ENCODE measurements around the gene GLIS1. TPM values are rescaled to one million over a fixed set of nuclear protein-coding genes. Genes with fewer than 3 reads are reported as not detected.

GLIS1 gene
- total RNA-seq, 1 donor from 2014 or later = not detected

- DNase-seq (ENCODE audit: low spot score) = no peak
- no peak overlapping the region for H3K4me3 Mint-ChIP-seq (ENCODE audit: unreplicated experiment)
- no peaks in the 10 kb centered on the region for H3K9me3 Mint-ChIP-seq (ENCODE audit: unreplicated experiment)
- no peak overlapping the region for H3K27ac Mint-ChIP-seq (ENCODE audit: unreplicated experiment)
- no peaks in the 10 kb centered on the region for H3K36me3 Mint-ChIP-seq (ENCODE audit: low read depth, unreplicated experiment)
- H3K4me1 Mint-ChIP-seq (ENCODE audit: unreplicated experiment) = no peaks in the 10 kb centered on the region
- no peak for TF ChIP-seq CTCF (IDR thresholded peaks at IDR 0.05; ENCODE audit: unreplicated experiment)
- peaks cover 5% of the 10 kb centered on the region for H3K27me3 Mint-ChIP-seq (ENCODE audit: unreplicated experiment)
These were observed 255.8 kb downstream of the GLIS1 start for GRCh38 chr1:53483170-53483569.

GRCh38 chr1:53482441-53483153, 256.4 kb downstream of the GLIS1 start:
- no peak for DNase-seq (ENCODE audit: low spot score)
- no peak for TF ChIP-seq CTCF (IDR thresholded peaks at IDR 0.05; ENCODE audit: unreplicated experiment)
- no peaks in the 10 kb centered on the region for H3K4me1 Mint-ChIP-seq (ENCODE audit: unreplicated experiment)
- no peaks in the 10 kb centered on the region for H3K36me3 Mint-ChIP-seq (ENCODE audit: low read depth, unreplicated experiment)
- H3K27ac Mint-ChIP-seq (ENCODE audit: unreplicated experiment) = no peak overlapping the region
- H3K27me3 Mint-ChIP-seq (ENCODE audit: unreplicated experiment) = peaks cover 5% of the 10 kb centered on the region
- no peaks in the 10 kb centered on the region for H3K9me3 Mint-ChIP-seq (ENCODE audit: unreplicated experiment)
- H3K4me3 Mint-ChIP-seq (ENCODE audit: unreplicated experiment) = no peak overlapping the region

- H3K9me3 Mint-ChIP-seq (ENCODE audit: unreplicated experiment) = no peaks in the 10 kb centered on the region
- H3K27me3 Mint-ChIP-seq (ENCODE audit: unreplicated experiment) = peaks cover 5% of the 10 kb centered on the region
- no peak overlapping the region for H3K4me3 Mint-ChIP-seq (ENCODE audit: unreplicated experiment)
- no peaks in the 10 kb centered on the region for H3K4me1 Mint-ChIP-seq (ENCODE audit: unreplicated experiment)
- no peaks in the 10 kb centered on the region for H3K36me3 Mint-ChIP-seq (ENCODE audit: low read depth, unreplicated experiment)
- no peak for TF ChIP-seq CTCF (IDR thresholded peaks at IDR 0.05; ENCODE audit: unreplicated experiment)
- no peak overlapping the region for H3K27ac Mint-ChIP-seq (ENCODE audit: unreplicated experiment)
- DNase-seq (ENCODE audit: low spot score) = no peak
These were observed 257.5 kb downstream of the GLIS1 start for GRCh38 chr1:53481456-53481855.

- TF ChIP-seq CTCF (IDR thresholded peaks at IDR 0.05; ENCODE audit: unreplicated experiment) = no peak
- peaks cover 5% of the 10 kb centered on the region for H3K27me3 Mint-ChIP-seq (ENCODE audit: unreplicated experiment)
- no peak overlapping the region for H3K4me3 Mint-ChIP-seq (ENCODE audit: unreplicated experiment)
- H3K4me1 Mint-ChIP-seq (ENCODE audit: unreplicated experiment) = no peaks in the 10 kb centered on the region
- no peaks in the 10 kb centered on the region for H3K36me3 Mint-ChIP-seq (ENCODE audit: low read depth, unreplicated experiment)
- no peaks in the 10 kb centered on the region for H3K9me3 Mint-ChIP-seq (ENCODE audit: unreplicated experiment)
- H3K27ac Mint-ChIP-seq (ENCODE audit: unreplicated experiment) = no peak overlapping the region
- DNase-seq (ENCODE audit: low spot score) = no peak
These were observed 258.3 kb downstream of the GLIS1 start for GRCh38 chr1:53480678-53481077.

- no peak for DNase-seq (ENCODE audit: low spot score)
- Mint-ChIP-seq H3K27ac (ENCODE audit: unreplicated experiment) (no peak overlapping the region), H3K27me3 (ENCODE audit: unreplicated experiment) (peaks cover 3% of the 10 kb centered on the region), H3K36me3 (ENCODE audit: low read depth, unreplicated experiment) (no peaks in the 10 kb centered on the region), H3K4me1 (ENCODE audit: unreplicated experiment) (no peaks in the 10 kb centered on the region), H3K4me3 (ENCODE audit: unreplicated experiment) (no peak overlapping the region), H3K9me3 (ENCODE audit: unreplicated experiment) (no peaks in the 10 kb centered on the region)
- no peak for TF ChIP-seq CTCF (IDR thresholded peaks at IDR 0.05; ENCODE audit: unreplicated experiment)
These were observed 260.5 kb downstream of the GLIS1 start for GRCh38 chr1:53478502-53478818.
